HG03175 (cell line): Measurements from ENCODE around the gene CDH23.
A peak's percentile ranks its signal among the peaks of the same experiment; 100 is the strongest.

ENCODE experiments used
- ATAC-seq: cut with Tn5 transposase; IDR thresholded peaks from one replicate; pipeline ENCODE4 v1.9.1; 2021; ENCODE audit warnings: mild to moderate bottlenecking, moderate library complexity; ENCODE audit not compliant: unreplicated experiment

The CDH23 gene

GRCh38 chr10:71761541-71762113, 364.9 kb downstream of the CDH23 start:
- no peak for ATAC-seq

GRCh38 chr10:71762324-71762723, 365.6 kb downstream of the CDH23 start:
- no peak for ATAC-seq

- ATAC-seq: no peak
These were observed 366.8 kb downstream of the CDH23 start for GRCh38 chr10:71763352-71764127.

- no peak for ATAC-seq
These were observed 368.6 kb downstream of the CDH23 start for GRCh38 chr10:71765176-71765904.

GRCh38 chr10:71765906-71766716, 369.4 kb downstream of the CDH23 start:
- ATAC-seq: no peak

- peak; percentile 44 for ATAC-seq
These were observed 370.1 kb downstream of the CDH23 start for GRCh38 chr10:71766717-71767419.

GRCh38 chr10:71767420-71768035, 370.8 kb downstream of the CDH23 start:
- no peak for ATAC-seq

- ATAC-seq: no peak
These were observed 372.6 kb downstream of the CDH23 start for GRCh38 chr10:71769279-71769823.

GRCh38 chr10:71770255-71770654, 373.5 kb downstream of the CDH23 start:
- ATAC-seq: no peak

- ATAC-seq: no peak
These were observed 374.1 kb downstream of the CDH23 start for GRCh38 chr10:71770789-71771188.

GRCh38 chr10:71771204-71771603, 374.5 kb downstream of the CDH23 start:
- ATAC-seq: no peak

GRCh38 chr10:71771821-71772617, 375.3 kb downstream of the CDH23 start:
- ATAC-seq: no peak

- no peak for ATAC-seq
These were observed 376.1 kb downstream of the CDH23 start for GRCh38 chr10:71772832-71773220.

- peak; percentile 69 for ATAC-seq
These were observed 376.7 kb downstream of the CDH23 start, which contains the start of gene VSIR for GRCh38 chr10:71773221-71773971. Gene VSIR, minus strand, starts transcription at chr10:71773520. Its CDS starts 81 bp downstream, at chr10:71773439.

GRCh38 chr10:71774916-71775702, 378.4 kb downstream of the CDH23 start:
- no peak for ATAC-seq

GRCh38 chr10:71776481-71776925, 379.8 kb downstream of the CDH23 start:
- no peak for ATAC-seq
